ENCODE data around the gene UROC1.

UROC1 gene

DNA sequence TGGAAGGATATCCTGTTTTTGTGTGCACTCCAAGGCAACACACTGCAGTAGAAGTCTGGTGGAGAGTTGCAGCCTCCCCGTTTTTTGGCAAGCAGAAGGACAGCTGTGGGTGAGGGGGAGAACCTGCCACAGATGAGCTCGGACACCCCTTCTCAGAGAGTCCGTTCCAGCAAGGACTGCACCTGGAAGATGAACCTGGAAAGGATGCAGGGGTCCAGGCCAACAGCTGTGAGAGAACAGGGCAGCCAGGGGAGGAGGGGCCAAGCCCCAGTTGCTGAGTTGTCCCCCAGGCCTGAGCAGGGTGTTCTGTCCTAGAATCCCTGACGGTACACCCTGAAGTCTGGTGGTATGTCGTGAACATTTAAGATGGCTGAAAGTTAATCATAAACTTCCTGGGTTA is 72.1 kb downstream of the UROC1 start:
- no peak for DNase-seq (ENCODE audit: low read depth in 1 of 2, low spot score in 1 of 2)

DNA sequence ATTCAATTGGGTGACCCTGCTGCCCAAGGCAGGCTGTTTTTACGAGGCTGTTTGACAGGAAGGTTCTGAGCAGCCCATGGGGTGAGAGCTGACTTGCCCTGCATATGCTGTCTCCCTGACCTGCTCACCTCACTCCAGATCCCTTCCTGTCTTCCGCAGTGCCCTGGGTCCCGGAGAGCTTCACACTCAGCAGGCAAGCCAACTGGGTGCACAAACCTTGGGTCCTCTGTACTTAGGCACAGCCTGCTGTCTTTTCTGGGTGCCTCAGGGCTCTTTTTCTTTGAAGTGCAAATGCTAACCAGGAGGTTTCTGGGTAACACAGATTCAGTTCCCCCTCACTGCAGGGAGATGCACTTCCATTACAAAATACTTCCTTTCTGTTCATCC is 74.7 kb downstream of the UROC1 start:
- no peak for DNase-seq (ENCODE audit: low read depth in 1 of 2, low spot score in 1 of 2)

DNA sequence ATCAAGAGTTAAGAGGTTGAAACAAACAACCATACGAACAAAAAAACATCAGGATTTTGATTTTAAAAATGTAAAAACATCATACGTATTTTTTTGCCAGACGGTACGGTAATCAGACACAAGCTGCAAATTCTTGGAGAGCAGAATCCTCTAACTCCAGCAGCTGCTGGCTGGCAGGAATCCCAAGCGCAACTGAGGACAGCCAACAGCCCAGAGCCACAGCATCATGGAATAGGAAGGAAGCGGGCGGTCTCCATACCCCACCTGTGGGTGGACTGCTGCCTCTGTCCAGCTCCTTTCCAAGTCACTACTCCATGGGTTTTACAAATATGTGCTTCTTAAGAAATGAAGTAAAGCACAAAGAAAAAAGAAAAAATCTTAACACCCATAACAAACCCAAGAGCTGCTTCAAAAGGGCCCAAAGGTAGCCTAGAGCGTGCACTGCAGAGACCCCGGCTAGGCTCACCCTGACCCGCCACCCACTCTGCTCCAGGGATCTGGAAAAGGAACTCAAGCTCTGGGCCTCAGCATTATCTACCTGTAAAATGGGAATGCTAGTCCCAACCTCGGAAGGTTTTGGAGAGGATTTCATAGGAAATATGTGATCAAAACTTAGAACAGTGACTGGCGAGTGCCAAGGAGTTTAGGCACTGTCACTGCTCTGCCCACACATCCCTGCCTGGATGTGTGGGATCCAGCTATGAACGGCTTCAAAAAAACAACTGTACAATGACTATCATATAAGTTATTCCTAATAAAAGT is 75.3 kb downstream of the UROC1 start:
- no peak for DNase-seq (ENCODE audit: low read depth in 1 of 2, low spot score in 1 of 2)

DNA sequence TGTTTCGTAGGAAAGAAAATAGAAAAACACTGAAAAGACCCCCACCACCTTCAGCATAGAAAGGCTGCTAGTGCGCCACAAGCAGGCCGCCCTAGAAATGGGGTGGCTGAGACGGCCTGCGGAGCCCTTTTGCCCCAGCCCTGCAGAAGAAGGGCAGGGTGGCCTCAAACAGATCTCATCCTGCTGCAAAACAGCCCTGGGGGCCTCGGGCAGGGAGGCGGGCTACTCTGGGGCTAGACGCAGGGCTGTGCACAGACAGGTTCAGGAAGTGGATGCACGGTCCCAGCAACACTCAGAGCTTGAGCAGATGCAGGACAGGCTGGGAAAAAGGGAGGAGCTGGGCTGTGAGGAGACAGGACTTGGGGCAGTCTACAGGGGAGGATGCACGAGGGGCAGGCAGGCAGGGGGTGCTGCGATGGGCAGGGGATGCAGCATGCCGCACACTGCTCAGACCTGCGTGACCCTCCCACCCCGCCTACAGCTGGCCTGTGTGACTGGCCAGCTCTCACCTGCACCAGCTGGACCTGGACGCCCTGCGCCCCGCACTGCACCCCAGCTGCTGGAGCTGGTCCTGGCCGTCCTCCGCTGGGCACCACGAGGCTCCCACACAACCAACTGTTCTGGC is 76.2 kb downstream of the UROC1 start:
- DNase-seq (ENCODE audit: low read depth in 1 of 2, low spot score in 1 of 2) = no peak

DNA sequence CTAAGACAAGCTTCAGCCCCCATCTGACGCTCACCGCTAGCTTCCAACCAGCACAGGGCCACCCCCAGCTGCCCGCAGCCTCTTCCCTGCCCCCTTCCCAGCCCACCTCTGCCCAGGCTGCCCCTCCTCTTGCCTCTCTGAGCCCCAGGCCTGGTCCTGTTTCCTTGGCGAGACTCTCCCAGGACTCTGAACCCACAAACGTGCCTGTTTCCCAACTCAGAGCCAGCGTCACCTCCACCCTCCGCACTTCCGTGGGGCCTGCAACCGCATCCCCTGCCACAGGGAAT is 76.9 kb downstream of the UROC1 start:
- DNase-seq (ENCODE audit: low read depth in 1 of 2, low spot score in 1 of 2) = no peak

DNA sequence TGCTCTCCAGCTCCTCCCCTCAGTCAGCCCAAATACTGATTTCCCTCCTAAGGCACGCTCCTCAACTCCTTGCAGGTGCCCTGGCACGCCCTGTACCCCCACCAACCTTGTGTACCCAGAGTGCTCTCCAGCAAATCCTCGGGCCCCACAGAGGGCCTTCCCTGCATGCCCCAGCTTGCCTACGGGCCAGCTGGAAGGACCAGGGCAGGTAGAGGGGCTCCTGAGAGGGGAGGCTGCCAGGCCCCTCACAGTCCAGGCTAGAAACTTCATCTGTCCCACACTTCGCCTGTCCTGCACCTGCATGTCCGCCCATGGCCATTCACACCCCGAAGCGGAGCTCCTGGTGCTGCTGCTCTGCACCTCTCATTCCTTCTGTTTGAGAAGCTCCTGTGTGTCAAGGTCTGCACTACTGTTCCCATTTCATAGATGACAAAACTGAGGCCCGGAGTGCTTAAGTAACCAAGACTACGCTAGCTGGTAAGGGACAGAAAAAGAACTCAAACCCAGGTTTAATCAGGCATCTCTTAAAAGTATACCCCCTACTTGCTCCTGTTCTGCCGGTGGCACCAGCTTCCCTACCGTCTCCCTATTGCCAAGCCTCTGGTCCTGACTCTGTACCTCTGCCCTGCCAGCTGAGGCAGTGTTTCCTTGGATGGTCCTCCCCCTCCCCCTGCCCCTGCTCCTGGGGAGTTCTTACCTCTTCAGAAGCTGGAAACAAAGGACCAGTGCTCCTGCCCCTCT is 77.4 kb downstream of the UROC1 start:
- DNase-seq (ENCODE audit: low read depth in 1 of 2, low spot score in 1 of 2) = no peak

DNA sequence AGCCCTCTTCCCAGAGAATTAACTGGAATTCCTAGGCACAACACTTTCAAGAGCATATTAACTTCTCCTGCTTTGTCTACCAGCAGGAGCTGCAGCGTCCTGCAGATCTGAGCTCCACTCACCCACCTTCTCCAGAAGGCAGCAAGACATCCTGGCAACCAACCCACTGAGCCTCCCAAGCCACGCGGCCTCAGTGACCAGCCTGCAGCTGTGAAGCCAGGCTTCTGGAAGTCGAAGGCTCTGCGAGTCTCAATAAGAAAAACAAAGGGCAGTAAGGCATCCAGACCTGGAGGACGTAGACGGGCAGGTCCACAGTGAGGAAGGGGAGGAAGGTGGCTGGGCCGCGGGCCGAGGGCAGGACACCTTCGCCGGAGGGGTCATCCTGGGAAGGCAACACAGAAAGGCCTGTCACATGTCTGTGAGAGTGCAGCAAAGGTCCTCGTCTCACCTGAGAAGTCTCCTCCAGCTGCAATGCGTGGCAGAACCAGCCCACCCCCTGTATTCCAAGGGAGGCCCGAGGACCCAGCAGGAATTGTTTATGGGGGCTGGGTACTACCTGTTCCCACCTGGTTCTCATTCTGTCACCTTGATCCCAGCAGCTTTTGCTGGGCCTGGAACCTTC is 78.1 kb downstream of the UROC1 start:
- DNase-seq (ENCODE audit: low read depth in 1 of 2, low spot score in 1 of 2) = no peak

DNA sequence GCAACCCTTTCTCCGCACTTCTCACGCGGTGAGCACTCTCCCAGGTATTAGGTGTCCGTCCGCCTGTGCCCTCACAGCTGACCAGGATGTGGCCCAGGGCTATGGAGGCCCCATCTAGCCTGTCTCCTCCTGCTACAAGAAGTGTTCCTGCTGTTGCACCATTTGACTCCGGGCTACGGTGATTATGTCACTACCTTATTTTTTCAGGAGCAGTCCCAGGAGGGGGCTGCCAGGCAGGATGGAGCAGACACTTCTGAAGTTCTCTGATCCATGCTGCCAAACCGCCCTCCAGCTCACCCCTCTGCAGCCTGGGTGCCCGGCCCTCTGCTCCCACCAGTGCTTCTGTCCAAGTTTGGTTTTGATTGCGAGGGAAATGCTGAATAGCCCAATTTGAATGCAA is 78.8 kb downstream of the UROC1 start:
- no peak for DNase-seq (ENCODE audit: low read depth in 1 of 2, low spot score in 1 of 2)

DNA sequence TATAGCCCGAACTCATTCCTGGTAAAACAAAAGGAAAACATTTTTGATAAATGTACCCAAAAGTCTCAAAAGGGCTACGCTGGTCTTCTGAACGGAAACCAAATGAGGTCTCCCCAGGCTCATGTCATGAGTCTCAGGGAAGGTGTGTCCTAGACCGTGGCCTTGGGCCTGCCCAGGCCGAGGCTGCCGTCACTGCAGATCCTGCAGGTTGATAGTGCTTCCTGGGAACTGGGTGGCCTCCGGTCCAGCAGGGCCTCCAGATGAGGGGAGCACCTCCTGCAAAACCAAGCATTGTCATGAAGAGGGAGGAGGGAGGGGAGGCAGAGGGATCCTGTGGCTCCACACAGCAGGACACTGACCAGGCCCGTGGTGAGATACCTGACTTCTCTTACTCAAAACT is 79.4 kb downstream of the UROC1 start:
- no peak for DNase-seq (ENCODE audit: low read depth in 1 of 2, low spot score in 1 of 2)

DNA sequence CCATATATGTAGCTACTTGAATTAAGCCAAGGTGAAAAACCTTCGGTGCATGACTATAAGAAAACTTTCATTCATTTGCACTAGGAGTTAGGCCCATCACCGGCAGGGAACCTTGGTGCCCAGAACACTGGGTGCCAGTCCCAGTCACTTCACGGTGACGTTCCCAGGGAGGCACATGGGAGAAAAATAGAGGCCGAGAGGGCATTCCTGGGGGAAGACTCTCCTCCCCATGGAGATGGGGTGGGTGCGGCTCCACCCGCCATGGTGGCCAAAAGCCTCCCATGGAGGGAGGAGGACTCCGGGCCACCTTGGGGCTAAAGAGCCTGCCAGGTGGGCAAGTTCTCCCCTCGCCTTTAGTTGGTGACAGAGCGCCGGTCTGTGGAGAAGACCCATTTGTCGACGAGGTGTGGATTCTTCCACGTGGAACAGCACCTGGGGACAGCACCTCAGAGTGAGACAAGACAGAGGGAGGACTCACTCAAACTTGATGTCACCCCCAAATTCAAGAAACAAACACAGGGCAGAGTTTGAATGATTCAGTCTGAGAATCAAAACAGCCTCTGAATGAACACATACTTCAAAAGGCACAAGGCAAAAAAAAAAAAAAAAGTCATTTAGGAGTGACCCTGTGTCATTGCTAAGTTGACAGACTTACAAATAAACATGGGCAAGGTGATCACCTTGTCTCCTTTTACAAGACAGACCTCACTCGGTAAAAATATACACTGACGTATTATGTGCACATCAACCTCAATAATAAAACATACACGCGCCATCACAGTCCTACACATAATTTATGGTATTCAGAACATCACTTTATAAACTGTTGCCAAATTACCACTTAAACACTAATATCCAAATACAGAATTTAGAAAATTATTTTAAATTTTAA is 80.5 kb downstream of the UROC1 start:
- no peak for DNase-seq (ENCODE audit: low read depth in 1 of 2, low spot score in 1 of 2)

DNA sequence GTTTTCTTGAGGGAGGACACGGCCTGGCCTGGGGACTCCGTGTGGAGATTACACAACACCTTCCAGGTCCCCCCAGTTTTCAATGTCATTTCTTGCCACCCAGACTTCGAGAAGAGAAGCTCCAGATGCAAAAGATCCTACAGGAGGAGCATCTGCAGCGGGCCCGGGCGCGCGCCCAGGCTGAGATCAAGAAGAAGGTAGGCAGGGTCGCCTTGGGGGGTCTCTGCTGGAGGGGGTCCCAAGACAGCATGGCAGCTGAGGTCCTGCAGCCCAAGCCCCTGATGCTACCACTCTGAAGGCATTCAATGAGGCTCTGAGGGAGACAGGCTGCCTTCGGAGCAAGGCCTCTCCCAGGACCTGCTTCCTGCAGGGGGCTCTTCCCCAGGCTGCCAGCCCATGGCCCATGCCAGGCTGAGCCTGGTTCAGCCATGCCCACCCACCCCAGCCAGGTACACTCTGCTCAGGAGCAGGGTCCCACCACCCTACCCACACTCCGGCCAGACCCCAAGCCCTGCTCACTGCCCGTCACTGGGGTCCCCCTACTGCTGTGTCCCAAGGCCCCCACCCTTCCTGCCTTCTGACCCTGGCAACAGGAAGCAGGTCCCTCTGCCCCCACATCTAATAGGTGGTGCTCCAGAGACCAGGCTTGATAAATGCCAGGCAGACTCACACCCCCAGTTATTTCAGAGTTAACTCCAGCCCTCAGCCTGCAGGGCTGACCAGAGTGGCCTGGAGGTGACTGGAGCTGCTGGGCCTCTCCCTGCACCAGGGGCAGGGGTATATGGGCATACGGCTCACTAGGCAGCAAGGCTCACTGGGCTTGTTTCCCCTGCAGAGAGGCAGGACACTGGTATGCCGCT is 81.9 kb downstream of the UROC1 start:
- DNase-seq (ENCODE audit: low read depth in 1 of 2, low spot score in 1 of 2) = no peak

DNA sequence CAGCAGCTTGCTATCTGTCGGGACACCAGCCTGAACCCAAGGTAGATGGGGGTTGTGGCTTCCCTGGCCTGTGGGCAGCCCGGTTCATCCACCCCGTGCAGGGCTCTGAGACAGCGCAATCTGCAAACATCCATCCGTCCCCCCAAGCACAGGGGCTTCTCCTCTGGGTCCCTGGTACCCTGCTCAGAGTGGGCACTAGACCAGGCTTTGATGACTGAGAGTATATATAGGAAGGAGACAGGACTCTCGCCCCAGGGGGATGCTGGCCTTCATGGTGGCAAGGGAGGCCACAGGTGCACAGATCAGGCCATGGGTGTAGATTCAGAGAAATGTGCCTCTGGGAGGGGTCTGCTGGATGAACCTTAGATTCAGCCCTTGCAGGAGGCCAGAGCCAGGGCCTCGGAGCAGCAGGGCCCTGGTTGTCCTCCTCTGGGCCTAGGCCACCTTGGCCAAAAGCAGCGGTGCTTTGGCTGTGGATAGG is 82.6 kb downstream of the UROC1 start:
- no peak for DNase-seq (ENCODE audit: low read depth in 1 of 2, low spot score in 1 of 2)

DNA sequence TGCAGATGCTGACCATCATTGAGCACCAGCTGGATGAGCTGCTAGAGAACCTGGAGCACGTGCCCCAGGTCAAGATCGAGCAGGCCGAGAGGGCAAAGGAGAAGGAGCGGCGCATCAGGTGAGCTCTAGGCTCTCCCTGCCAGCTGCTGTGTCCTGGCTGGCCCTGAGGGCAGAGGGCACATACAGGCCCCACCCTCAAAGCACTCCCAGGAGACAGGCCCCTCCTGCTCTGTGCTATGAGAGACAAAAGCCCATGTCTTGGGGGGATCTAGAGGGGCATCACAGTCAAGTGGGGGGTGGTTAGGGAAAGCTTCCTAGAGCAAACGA is 83.3 kb downstream of the UROC1 start:
- no peak for DNase-seq (ENCODE audit: low read depth in 1 of 2, low spot score in 1 of 2)

DNA sequence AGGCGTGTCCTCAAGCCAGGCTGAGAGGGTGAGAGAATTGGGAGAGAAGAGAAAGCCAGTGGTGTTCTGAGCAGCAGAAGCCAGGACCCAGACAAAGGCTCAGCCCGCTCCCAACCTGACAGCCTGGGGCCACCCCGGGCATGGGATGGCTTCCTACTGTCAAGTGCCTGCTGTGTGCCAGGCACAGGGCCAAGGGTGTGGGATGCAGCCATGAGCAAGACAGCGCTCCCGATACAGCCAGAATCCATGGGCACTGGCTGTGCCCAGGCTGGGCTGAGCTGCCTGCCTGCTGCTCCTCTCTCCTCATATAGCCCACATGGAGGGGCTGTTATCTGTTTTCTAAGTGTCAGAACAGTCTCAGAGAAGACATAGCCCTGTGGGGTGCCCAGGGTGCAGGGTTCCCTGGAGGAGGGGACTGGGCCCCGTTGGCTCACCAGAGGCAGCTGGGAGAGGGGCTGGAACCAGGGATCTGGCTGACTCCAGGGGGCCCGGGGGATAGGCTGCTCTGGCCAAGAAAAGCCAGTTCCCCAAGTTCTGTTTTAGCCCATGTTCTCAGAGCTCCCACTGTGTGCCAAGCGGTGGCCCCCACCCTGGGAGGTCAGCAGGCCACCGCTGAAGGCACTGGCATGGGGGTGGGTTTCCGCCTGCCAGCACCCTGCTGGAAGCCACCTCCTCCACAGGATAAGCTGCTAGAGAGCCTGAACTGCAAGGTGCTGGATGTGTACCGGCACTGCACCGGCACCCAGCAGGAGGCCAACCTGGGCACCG is 83.9 kb downstream of the UROC1 start:
- no peak for DNase-seq (ENCODE audit: low read depth in 1 of 2, low spot score in 1 of 2)

DNA sequence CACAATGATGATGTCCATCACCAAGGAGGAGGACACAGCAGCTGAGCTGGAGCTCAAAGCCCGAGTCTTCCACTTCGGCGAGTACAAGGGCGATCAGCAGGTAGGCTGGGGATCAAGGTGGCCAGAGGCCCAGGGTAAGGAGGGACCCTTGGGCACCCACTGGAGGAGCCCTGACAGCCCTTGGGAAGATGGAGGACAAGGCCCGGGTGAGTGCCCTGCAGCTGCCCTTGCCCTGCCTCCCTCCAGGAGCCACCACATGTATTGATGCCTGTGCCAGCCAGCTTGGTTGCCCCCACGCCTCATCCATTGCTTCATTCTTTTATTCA is 84.5 kb downstream of the UROC1 start:
- DNase-seq (ENCODE audit: low read depth in 1 of 2, low spot score in 1 of 2) = no peak

DNA sequence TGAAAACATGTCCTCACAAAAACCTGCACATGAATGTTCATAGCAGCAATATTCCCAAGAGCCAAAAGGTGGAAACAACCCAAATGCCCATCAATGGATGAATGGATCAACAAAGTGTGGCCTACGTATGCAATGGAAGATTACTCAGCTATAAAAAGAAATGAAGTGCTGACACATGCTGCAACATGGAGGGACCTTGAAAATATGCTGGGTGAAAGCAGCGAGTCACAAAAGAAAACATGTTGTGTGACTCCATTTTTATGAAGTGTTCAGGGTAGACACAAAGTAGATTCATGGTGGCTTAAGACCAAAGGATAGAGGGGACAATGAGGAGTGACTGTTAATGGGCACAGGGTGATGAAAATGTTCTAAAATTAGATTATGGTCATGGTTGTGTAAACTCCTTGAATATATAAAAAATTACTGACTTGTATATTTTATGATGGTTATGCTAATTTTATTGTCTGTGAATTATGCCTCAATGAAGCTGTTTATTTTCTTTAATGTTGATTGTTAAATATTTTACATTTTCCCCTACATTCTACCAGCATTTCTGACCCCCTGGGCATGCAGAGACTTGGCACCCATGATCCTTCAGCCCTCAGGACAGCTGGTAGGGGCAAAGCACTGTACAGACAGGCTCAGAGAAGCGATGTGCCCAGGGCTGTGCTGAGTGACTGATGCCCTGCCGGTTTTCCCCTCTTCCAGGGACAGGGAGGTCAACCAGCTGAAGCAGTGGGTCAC is 85.0 kb downstream of the UROC1 start:
- DNase-seq (ENCODE audit: low read depth in 1 of 2, low spot score in 1 of 2) = no peak

Measured in activated T-helper 1 cell treated with anti-CD3 and anti-CD28 coated beads, Interleukin-2, amount 50 U/mL, for 16 hours (primary cell).